SJCRH30 (cell line): ENCODE results near the gene ASGR2. TPM values are rescaled to one million over a fixed set of nuclear protein-coding genes. Genes with fewer than 3 reads are reported as not detected.
A peak's percentile ranks its signal among the peaks of the same experiment; 100 is the strongest.
"Not testable (repeated sequence)": the region's sequence is repeated elsewhere in the genome, so short reads cannot be mapped to it uniquely, and the experiment has no call there.

Experiments
- DNase-seq, 2 experiments: peaks; one replicate each; pipeline ENCODE4 v3.0.0-alpha.2; 2015 to 2020
- H3K27ac ChIP-seq: fragments of 250-450 bp; sonication (Bioruptor Pico); 2 replicates; pipeline ENCODE4 v1.5.1; 2020; ENCODE audit warnings: mild to moderate bottlenecking, moderate library complexity
- H3K27me3 ChIP-seq: fragments of 250-450 bp; sonication (Bioruptor Pico); 2 replicates; pipeline ENCODE4 v1.5.1; 2020; ENCODE audit warnings: mild to moderate bottlenecking, moderate library complexity
- H3K36me3 ChIP-seq: fragments of 250-450 bp; sonication (Bioruptor Pico); 2 replicates; pipeline ENCODE4 v1.5.1; 2020; ENCODE audit warnings: mild to moderate bottlenecking, moderate library complexity
- H3K4me1 ChIP-seq: fragments of 250-450 bp; sonication (Bioruptor Pico); 2 replicates; pipeline ENCODE4 v1.5.1; 2020; ENCODE audit warnings: mild to moderate bottlenecking, moderate library complexity
- H3K4me3 ChIP-seq: fragments of 250-450 bp; sonication (Bioruptor Pico); 2 replicates; pipeline ENCODE4 v1.5.1; 2020; ENCODE audit warnings: mild to moderate bottlenecking, moderate library complexity
- H3K9me3 ChIP-seq: fragments of 250-450 bp; sonication (Bioruptor Pico); replicated peaks from 2 replicates; pipeline ENCODE4 v1.5.1; 2020; ENCODE audit warnings: mild to moderate bottlenecking, moderate library complexity
- total RNA-seq: library from RNA; depleted of rRNA; stranded (reverse); fragments of >200 nt; shearing (Covaris generic); gene quantifications from 2 replicates; pipeline ENCODE4 v1.2.3, GENCODE V29; 2014

The ASGR2 gene
- total RNA-seq, 1 experiment from 2014 or later: not detected

- no peaks in the 10 kb centered on the region for H3K36me3 ChIP-seq
- no peaks in the 10 kb centered on the region for H3K27me3 ChIP-seq
- no peaks in the 10 kb centered on the region for H3K9me3 ChIP-seq
- no peaks in the 10 kb centered on the region for H3K4me1 ChIP-seq
- H3K27ac ChIP-seq: no peak overlapping the region
- H3K4me3 ChIP-seq: no peak overlapping the region
- no peak for DNase-seq
Measured at GRCh38 chr17:7095625-7096024, 19.0 kb downstream of the ASGR2 start.

DNA sequence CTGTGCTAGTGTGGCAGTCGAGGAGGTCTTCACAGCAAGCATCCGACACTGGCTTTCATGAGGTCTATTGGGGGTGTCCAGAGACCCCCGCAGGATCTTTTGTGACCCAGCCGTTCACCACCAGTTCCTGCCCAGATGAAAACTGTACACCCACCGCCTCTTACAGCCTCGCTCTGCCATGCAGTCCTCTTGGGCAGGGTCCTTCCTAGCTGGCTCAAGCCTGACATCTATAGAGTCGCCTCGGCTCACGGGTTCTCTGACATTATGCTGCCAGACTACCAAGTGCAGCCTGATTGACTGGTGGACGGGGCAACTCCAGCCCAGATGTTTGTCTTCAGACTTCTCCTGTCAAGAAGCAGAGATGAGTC lies 20.0 kb downstream of the ASGR2 start:
- Histone ChIP-seq H3K4me1 (no peaks in the 10 kb centered on the region), H3K27ac (no peak overlapping the region), H3K9me3 (no peaks in the 10 kb centered on the region), H3K4me3 (no peak overlapping the region), H3K27me3 (no peaks in the 10 kb centered on the region), H3K36me3 (no peaks in the 10 kb centered on the region)
- no peak for DNase-seq

GRCh38 chr17:7091311-7092005 lies 23.2 kb downstream of the ASGR2 start:
- H3K27me3 ChIP-seq, H3K4me3 ChIP-seq, H3K4me1 ChIP-seq, H3K27ac ChIP-seq, H3K9me3 ChIP-seq, DNase-seq, H3K36me3 ChIP-seq: not testable (repeated sequence)

DNA sequence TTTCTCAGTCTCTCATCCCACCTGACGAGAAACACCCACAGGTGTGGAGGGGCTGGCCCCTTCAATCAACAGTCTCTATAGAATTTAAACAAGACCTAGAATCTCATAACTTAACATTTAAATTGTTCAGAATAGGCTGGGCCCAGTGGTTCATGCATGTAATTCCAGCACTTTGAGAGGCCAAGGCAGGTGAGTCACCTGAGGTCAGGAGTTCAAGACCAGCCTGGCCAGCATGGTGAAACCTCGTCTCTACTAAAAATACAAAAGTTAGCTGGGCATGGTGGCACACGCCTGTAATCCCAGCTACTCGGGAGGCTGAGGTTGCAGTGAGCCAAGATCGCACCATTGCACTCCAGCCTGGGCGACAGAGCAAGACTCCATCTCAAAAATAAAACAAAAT lies 25.1 kb downstream of the ASGR2 start:
- H3K4me3 ChIP-seq, H3K36me3 ChIP-seq, H3K27ac ChIP-seq, H3K4me1 ChIP-seq, DNase-seq, H3K27me3 ChIP-seq, H3K9me3 ChIP-seq: not testable (repeated sequence)

DNA sequence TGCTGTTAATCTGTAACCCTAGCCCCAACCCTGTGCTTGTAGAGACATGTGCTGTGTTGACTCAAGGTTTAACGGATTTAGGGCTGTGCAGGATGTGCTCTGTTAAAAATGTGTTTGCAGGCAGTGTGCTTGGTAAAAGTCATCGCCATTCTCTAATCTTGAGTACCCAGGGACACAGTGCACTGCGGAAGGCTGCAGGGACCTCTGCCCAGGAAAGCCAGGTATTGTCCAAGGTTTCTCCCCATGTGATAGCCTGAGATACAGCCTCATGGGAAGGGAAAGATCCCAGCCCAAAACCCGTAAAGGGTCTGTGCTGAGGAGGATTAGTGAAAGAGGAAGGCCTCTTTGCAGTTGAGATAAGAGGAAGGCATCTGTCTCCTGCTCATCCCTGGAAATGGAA lies 26.2 kb downstream of the ASGR2 start:
- not testable (repeated sequence) for H3K9me3 ChIP-seq, H3K4me1 ChIP-seq, H3K27ac ChIP-seq, H3K36me3 ChIP-seq, H3K4me3 ChIP-seq, H3K27me3 ChIP-seq
- peak; percentile 16 to 28 for DNase-seq

GRCh38 chr17:7084088-7084487 lies 30.5 kb downstream of the ASGR2 start:
- H3K4me1 ChIP-seq: no peaks in the 10 kb centered on the region
- H3K9me3 ChIP-seq: no peaks in the 10 kb centered on the region
- H3K27ac ChIP-seq: no peak overlapping the region
- DNase-seq: no peak
- no peak overlapping the region for H3K4me3 ChIP-seq
- no peaks in the 10 kb centered on the region for H3K36me3 ChIP-seq
- no peaks in the 10 kb centered on the region for H3K27me3 ChIP-seq

GRCh38 chr17:7083592-7083991 lies 31.0 kb downstream of the ASGR2 start:
- DNase-seq: no peak
- H3K27me3 ChIP-seq: no peaks in the 10 kb centered on the region
- no peak overlapping the region for H3K4me3 ChIP-seq
- no peaks in the 10 kb centered on the region for H3K4me1 ChIP-seq
- no peaks in the 10 kb centered on the region for H3K9me3 ChIP-seq
- H3K36me3 ChIP-seq: no peaks in the 10 kb centered on the region
- no peak overlapping the region for H3K27ac ChIP-seq

GRCh38 chr17:7081341-7082062 lies 33.1 kb downstream of the ASGR2 start:
- H3K36me3 ChIP-seq: no peaks in the 10 kb centered on the region
- H3K9me3 ChIP-seq: no peaks in the 10 kb centered on the region
- H3K4me1 ChIP-seq: no peaks in the 10 kb centered on the region
- no peak overlapping the region for H3K27ac ChIP-seq
- H3K4me3 ChIP-seq: no peak overlapping the region
- no peak for DNase-seq
- no peaks in the 10 kb centered on the region for H3K27me3 ChIP-seq

GRCh38 chr17:7080456-7081041 lies 34.1 kb downstream of the ASGR2 start:
- no peaks in the 10 kb centered on the region for H3K27me3 ChIP-seq
- DNase-seq: no peak
- H3K4me3 ChIP-seq: no peak overlapping the region
- no peaks in the 10 kb centered on the region for H3K36me3 ChIP-seq
- H3K4me1 ChIP-seq: no peaks in the 10 kb centered on the region
- H3K27ac ChIP-seq: no peak overlapping the region
- H3K9me3 ChIP-seq: no peaks in the 10 kb centered on the region

DNA sequence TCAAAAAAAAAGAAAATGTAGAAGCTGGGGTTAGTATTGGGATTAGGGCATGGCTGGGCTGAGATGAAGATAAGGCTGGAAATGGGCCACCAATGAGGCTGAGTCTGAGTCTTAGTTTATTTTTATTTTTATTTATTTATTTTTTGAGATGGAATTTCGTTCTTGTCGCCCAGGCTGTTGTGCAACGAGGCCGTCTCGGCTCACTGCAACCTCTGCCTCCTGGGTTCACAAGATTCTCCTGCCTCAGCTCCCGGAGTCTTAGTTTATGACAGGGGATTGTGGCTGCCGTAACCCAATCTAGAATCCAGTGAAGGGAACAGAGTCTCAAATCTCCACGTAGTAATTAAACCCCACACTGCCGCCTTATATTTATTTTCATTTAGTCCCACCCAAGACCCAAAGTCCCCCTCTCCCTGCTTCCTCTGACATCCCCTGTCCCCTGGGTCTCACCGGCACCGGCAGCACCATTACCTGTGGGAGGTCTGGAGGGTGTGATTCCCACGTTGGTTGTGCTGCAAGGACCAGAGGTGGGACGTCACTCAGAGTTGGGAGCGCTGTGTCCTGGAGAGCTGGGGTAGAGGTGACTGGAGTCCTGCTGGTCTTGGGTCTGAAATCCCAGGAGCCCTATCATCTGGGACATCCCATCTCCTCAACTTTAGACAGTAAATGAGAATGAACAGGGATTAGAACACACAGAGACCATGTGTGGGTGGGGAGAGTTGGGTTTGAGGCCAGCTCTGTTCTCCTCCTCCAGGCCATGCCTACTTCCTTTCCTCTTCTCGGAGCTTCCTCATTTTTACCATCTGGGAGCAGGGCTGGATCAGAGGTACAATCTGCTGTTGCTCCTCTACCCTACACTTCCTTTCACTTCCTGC lies 34.8 kb downstream of the ASGR2 start, which contains the start of gene CLEC10A:
Gene CLEC10A, minus strand, starts transcription at position 671 of the 875 bp plus-strand sequence. CDS start 1,439 bp downstream, outside the sequence.
- Histone ChIP-seq H3K4me1 (no peaks in the 10 kb centered on the region), H3K36me3 (no peaks in the 10 kb centered on the region), H3K27ac (no peak within 1 kb of the TSS), H3K27me3 (no peaks in the 10 kb centered on the region), H3K4me3 (no peak within 1 kb of the TSS), H3K9me3 (no peaks in the 10 kb centered on the region)
- no peak for DNase-seq

- H3K36me3 ChIP-seq: no peaks in the 10 kb centered on the region
- H3K27ac ChIP-seq: no peak overlapping the region
- DNase-seq: no peak
- H3K4me3 ChIP-seq: no peak overlapping the region
- H3K9me3 ChIP-seq: no peaks in the 10 kb centered on the region
- no peaks in the 10 kb centered on the region for H3K27me3 ChIP-seq
- no peaks in the 10 kb centered on the region for H3K4me1 ChIP-seq
Measured at GRCh38 chr17:7078711-7079110, 35.9 kb downstream of the ASGR2 start.

GRCh38 chr17:7077911-7078546 lies 36.6 kb downstream of the ASGR2 start:
- no peaks in the 10 kb centered on the region for H3K9me3 ChIP-seq
- H3K36me3 ChIP-seq: no peaks in the 10 kb centered on the region
- DNase-seq: no peak
- H3K4me1 ChIP-seq: no peaks in the 10 kb centered on the region
- H3K4me3 ChIP-seq: no peak overlapping the region
- H3K27me3 ChIP-seq: no peaks in the 10 kb centered on the region
- H3K27ac ChIP-seq: no peak overlapping the region

- DNase-seq: no peak
- H3K4me1 ChIP-seq: no peaks in the 10 kb centered on the region
- no peak overlapping the region for H3K27ac ChIP-seq
- no peaks in the 10 kb centered on the region for H3K9me3 ChIP-seq
- H3K36me3 ChIP-seq: no peaks in the 10 kb centered on the region
- no peaks in the 10 kb centered on the region for H3K27me3 ChIP-seq
- no peak overlapping the region for H3K4me3 ChIP-seq
Measured at GRCh38 chr17:7074931-7075330, 39.7 kb downstream of the ASGR2 start.

DNA sequence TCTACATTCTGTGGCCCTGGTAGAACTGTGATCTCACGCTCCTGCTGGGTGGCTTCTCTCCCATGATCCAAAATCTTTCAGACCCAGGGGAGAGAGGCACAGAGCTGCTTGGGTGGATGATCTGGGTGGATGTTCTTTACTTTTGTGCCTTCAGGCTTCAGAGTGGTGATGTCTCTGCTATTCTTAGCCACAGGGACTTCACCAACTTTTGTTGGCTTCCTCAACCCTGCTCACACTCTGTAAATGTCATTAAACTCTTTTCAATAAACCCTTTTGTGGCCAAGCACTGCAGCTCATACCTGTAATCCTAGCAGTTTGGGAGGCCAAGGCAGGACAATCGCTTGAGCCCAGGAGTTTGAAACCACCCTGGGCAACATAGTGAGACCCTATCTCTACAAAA lies 42.2 kb downstream of the ASGR2 start:
- no peak overlapping the region for H3K27ac ChIP-seq
- no peak for DNase-seq
- H3K4me3 ChIP-seq: no peak overlapping the region
- no peaks in the 10 kb centered on the region for H3K27me3 ChIP-seq
- H3K9me3 ChIP-seq: no peaks in the 10 kb centered on the region
- no peaks in the 10 kb centered on the region for H3K4me1 ChIP-seq
- no peaks in the 10 kb centered on the region for H3K36me3 ChIP-seq
